Peyer's patch (tissue), 4 donors: ENCODE results near the gene TRIM24. TPM values are rescaled to one million over a fixed set of nuclear protein-coding genes. Genes with fewer than 3 reads are reported as not detected.

Experiments
- DNase-seq, 3 donors: peaks; one replicate each; pipeline ENCODE4 v3.0.0-alpha.2; 2017 to 2019
- H3K27ac ChIP-seq, 4 donors: fragments of 200-600 bp; sonication (generic); one replicate each; pipeline ENCODE4 v1.5.1; 2016 to 2019
- H3K27me3 ChIP-seq, 2 donors: fragments of 200-600 bp; sonication (generic); one replicate each; pipeline ENCODE4 v1.5.1; 2019
- H3K36me3 ChIP-seq, 3 donors: fragments of 200-600 bp; sonication (generic); one replicate each; pipeline ENCODE4 v1.5.1; 2016 to 2019
- H3K4me1 ChIP-seq, 4 donors: fragments of 200-600 bp; sonication (generic); one replicate each; pipeline ENCODE4 v1.5.1; 2016 to 2019
- H3K4me3 ChIP-seq, 4 donors: fragments of 200-600 bp; sonication (generic); 1 replicate in 3 of 4; 2 replicates in 1 of 4; pipeline ENCODE4 v1.5.1; 2016 to 2019; ENCODE audit warnings: mild to moderate bottlenecking in 1 of 4
- H3K9me3 ChIP-seq, 4 donors: fragments of 200-600 bp; sonication (generic); one replicate each; pipeline ENCODE4 v1.5.1; 2016 to 2019; ENCODE audit warnings: mild to moderate bottlenecking in 1 of 4
- POLR2A ChIP-seq, 2 donors: fragments of 450-650 bp; IDR thresholded peaks; one replicate each; pipeline ENCODE4 v1.5.1; 2017; ENCODE audit warnings: antibody characterized with exemption in 2 of 2, mild to moderate bottlenecking in 2 of 2, moderate library complexity in 2 of 2
- total RNA-seq, 4 donors: library from RNA; depleted of rRNA; stranded (reverse); fragments of >200 nt; gene quantifications; one replicate each; pipeline ENCODE4 v1.1.0, GENCODE V29; 2016
- TF ChIP-seq, protein P1 (sequence below), 6 experiments: fragments of 450-650 bp in 4 of 6; fragments of 200-600 bp in 2 of 6; sonication (generic) in 1 of 6; IDR thresholded peaks; one replicate each; pipeline ENCODE4 v1.5.1; 2017 to 2019; ENCODE audit warnings: antibody characterized with exemption in 6 of 6, mild to moderate bottlenecking in 3 of 6, moderate library complexity in 1 of 6

TRIM24 gene
- total RNA-seq, 4 donors from 2014 or later = 15.7 to 18.7 (median 16.6) TPM

DNA sequence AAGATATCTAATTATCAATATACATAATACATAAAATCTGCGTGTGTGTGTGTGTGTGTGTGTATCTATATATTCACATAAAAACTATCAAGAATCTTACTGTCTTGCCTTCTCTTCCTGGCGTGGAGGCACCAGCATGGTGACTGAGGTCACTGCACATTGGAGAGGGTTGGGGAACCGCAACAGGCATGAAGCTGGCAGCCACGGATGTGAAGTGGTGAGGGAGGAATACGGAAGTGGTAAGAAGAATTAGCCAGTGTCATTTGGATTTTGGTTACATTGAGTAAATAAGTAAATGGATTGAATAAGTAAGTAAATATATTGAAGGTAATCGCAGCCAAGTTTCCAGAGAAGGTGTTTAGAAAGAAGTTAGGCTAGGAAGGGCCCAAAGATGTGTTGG, 85.1 kb downstream of the TRIM24 start:
- Histone ChIP-seq H3K27me3 (no peaks in the 10 kb centered on the region), H3K4me3 (no peak overlapping the region), H3K36me3 (peaks cover 0 to 27% (median 0%) of the 10 kb centered on the region in 3 donors), H3K9me3 (no peaks in the 10 kb centered on the region), H3K27ac (no peak overlapping the region), H3K4me1 (no peaks in the 10 kb centered on the region)
- TF ChIP-seq, protein P1, sequence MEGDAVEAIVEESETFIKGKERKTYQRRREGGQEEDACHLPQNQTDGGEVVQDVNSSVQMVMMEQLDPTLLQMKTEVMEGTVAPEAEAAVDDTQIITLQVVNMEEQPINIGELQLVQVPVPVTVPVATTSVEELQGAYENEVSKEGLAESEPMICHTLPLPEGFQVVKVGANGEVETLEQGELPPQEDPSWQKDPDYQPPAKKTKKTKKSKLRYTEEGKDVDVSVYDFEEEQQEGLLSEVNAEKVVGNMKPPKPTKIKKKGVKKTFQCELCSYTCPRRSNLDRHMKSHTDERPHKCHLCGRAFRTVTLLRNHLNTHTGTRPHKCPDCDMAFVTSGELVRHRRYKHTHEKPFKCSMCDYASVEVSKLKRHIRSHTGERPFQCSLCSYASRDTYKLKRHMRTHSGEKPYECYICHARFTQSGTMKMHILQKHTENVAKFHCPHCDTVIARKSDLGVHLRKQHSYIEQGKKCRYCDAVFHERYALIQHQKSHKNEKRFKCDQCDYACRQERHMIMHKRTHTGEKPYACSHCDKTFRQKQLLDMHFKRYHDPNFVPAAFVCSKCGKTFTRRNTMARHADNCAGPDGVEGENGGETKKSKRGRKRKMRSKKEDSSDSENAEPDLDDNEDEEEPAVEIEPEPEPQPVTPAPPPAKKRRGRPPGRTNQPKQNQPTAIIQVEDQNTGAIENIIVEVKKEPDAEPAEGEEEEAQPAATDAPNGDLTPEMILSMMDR (IDR thresholded peaks at IDR 0.05) = no peak
- TF ChIP-seq POLR2A (IDR thresholded peaks at IDR 0.05) = no peak
- DNase-seq = no peak

DNA sequence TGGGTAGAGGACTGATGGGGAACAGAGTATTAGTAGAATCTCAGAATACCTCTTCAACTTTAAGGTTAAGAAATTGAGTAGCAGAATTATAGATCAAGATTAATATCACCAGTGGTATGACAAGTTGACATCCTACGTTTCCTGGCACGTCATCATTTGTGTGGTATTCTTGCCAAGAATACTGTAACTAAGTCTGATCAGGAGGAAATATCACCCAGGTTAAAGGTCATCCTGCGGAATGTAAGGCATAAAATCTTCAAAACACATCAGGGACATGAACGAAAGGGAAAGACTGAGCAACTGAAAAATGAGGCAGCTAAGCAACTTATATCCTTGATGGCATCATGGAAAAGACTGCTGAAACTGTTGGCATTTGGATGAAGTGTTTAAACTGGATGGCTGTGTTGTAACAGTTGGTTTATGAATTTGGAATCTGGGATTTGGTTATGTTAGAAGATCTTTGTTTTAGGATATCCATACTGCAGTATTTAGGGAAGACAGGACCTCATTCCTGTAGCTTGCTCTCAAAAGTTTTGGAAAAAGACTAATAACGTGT, 86.1 kb downstream of the TRIM24 start:
- TF ChIP-seq POLR2A (IDR thresholded peaks at IDR 0.05) = no peak
- TF ChIP-seq, protein P1 (IDR thresholded peaks at IDR 0.05) = no peak
- Histone ChIP-seq H3K27me3 (no peaks in the 10 kb centered on the region), H3K4me3 (no peak overlapping the region), H3K36me3 (peaks cover 0 to 25% (median 0%) of the 10 kb centered on the region in 3 donors), H3K27ac (no peak overlapping the region), H3K9me3 (no peaks in the 10 kb centered on the region), H3K4me1 (no peaks in the 10 kb centered on the region)
- no peak for DNase-seq

DNA sequence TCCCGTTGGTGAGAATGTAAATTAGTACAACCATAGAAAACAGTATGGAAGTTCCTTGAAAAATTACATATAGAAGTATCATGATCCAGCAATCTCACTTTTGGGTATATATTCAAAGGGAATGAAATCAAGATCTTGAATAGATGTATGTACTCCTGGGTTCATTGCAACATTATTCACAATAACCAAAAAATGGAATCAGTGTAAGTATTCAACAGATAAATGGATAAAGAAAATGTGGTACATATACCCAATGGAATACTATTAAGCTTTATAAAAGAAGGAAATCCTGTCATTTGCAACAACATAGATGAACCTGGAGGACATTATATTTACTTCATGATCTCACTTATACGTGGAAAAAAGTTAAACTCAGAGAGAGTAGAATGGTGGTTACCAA, 86.8 kb downstream of the TRIM24 start:
- Histone ChIP-seq H3K4me1 (no peaks in the 10 kb centered on the region), H3K36me3 (peaks cover 0 to 25% (median 0%) of the 10 kb centered on the region in 3 donors), H3K27me3 (no peaks in the 10 kb centered on the region), H3K9me3 (no peaks in the 10 kb centered on the region), H3K27ac (no peak overlapping the region), H3K4me3 (no peak overlapping the region)
- TF ChIP-seq, protein P1 (IDR thresholded peaks at IDR 0.05) = no peak
- no peak for TF ChIP-seq POLR2A (IDR thresholded peaks at IDR 0.05)
- no peak for DNase-seq

DNA sequence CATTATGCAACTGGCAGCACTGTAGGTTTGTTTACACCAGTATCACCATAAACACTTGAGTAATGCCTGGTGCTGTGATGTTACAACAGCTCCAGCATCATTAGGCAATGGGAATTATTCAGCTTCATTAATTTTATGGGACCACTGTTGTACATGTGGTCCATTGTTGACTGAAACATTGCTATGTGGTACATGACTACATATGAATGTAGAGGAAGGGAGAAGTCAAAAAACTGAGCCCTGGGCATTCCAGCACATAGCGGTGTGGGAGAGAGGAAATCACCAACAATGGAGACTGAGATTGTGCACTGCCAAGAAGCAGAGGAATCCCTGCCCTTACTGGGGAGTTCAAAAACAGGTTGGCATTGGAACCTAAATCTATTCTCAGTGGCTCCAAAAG, 89.0 kb downstream of the TRIM24 start:
- no peak for TF ChIP-seq POLR2A (IDR thresholded peaks at IDR 0.05)
- TF ChIP-seq, protein P1 (IDR thresholded peaks at IDR 0.05) = no peak
- Histone ChIP-seq H3K27ac (no peak overlapping the region), H3K9me3 (no peaks in the 10 kb centered on the region), H3K4me3 (no peak overlapping the region), H3K36me3 (peaks cover 0 to 47% (median 0%) of the 10 kb centered on the region in 3 donors), H3K4me1 (no peaks in the 10 kb centered on the region), H3K27me3 (no peaks in the 10 kb centered on the region)
- DNase-seq = no peak

DNA sequence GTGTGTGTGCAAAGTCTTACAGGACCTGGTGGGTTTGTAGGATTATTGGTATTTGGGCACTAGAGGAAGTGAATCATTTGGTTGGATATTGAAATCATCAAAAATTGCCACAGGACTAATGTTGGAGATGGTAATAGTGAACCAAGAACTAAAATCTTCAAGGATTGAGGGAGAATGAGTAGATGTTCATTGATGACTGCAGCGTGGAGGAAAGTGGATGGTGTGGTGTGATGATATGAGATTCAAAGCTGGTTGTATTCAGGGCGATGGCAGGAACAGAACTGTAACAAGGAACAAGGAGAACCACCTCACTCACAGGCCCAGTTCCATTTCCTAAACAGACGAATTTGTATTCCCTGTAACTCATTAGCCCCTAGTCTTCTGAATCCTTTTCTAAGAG, 90.3 kb downstream of the TRIM24 start:
- Histone ChIP-seq H3K4me3 (no peak overlapping the region), H3K27ac (no peak overlapping the region), H3K36me3 (peaks cover 0 to 59% (median 0%) of the 10 kb centered on the region in 3 donors), H3K4me1 (no peaks in the 10 kb centered on the region), H3K27me3 (no peaks in the 10 kb centered on the region), H3K9me3 (peaks cover 0 to 2% (median 0%) of the 10 kb centered on the region in 4 donors)
- DNase-seq = no peak
- TF ChIP-seq, protein P1 (IDR thresholded peaks at IDR 0.05) = no peak
- no peak for TF ChIP-seq POLR2A (IDR thresholded peaks at IDR 0.05)
